Measurements from ENCODE around the gene OXNAD1. TPM values are rescaled to one million over a fixed set of nuclear protein-coding genes. Genes with fewer than 3 reads are reported as not detected.
A peak's percentile ranks its signal among the peaks of the same experiment; 100 is the strongest.

OXNAD1 gene
- total and polyA plus RNA-seq, 5 experiments from 2014 or later = 106 to 190 (median 132) TPM

DNA sequence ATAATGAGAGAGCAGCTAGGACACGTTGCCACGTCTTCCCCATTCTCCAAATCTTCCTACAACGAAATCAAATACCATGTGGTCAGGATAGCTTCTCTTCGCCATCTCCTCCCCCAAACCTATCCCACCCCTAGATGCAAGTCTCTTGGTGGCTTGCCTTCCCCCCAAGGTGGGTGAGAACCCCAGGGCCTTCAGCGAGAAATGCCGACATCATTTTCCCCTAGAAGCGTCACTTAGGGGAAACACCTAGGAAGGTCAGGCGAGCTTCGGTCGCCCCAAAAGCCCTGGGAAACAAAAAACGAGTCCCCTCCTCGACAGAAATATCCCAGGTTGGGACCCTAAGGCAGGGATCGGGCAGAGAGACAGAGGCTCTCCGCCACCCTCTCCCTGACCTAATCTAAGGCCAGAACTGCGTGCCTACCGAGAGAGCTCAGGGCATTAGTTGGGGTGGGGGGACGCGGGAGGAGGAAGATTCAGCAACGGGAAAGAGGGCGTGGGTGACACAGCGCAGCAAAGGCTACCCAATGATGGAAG, 771 bp upstream of the OXNAD1 start:
- Mint-ChIP-seq H3K9me3 (no peaks in the 10 kb centered on the region), H3K4me3 (peak overlapping the region; percentile 90 to 100 (median 100)), H3K27ac (peak overlapping the region; percentile 96 to 100 (median 99)), H3K36me3 (peaks cover 0 to 19% (median 2%) of the 10 kb centered on the region in 3 donors), H3K4me1 (peaks cover 17 to 38% (median 31%) of the 10 kb centered on the region in 4 donors), H3K27me3 (peaks cover 0 to 3% (median 0%) of the 10 kb centered on the region in 5 donors)
- ATAC-seq (peak in 1 of 2 donors; percentile 2), DNase-seq (no peak)
- POLR2A ChIA-PET = interaction anchor here (0.6 to 3.7 kb wide), 16 partner anchors 19 to 663 kb away, joined by 3 to 20 read pairs (median 4); partner anchors contain the start of genes BTD, HACL1 and RFTN1

DNA sequence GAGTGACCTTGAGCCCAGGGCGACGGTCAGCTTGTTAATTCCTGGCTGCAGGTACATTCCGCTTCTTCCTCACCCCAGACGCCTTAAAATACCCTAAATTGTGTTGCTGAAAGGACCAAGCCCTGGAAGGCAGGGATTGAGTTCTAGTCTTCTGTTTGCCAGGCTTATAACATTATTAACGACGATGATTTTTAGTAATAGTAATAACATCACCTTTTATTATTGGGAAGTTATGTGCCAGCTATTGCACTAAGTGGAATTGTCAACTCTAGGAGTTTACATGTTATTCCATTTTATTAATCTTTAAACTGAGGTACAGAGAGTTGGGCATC, 409 bp downstream of the OXNAD1 start:
- peak overlapping the region; percentile 90 to 100 (median 100) for H3K4me3 Mint-ChIP-seq
- peaks cover 15 to 38% (median 30%) of the 10 kb centered on the region in 4 donors for H3K4me1 Mint-ChIP-seq
- H3K9me3 Mint-ChIP-seq = no peaks in the 10 kb centered on the region
- H3K27ac Mint-ChIP-seq = peak overlapping the region; percentile 96 to 100 (median 99)
- H3K27me3 Mint-ChIP-seq = peaks cover 0 to 3% (median 0%) of the 10 kb centered on the region in 5 donors
- POLR2A ChIA-PET = interaction anchor here (1.1 to 3.7 kb wide), 13 partner anchors 17 to 664 kb away, joined by 3 to 20 read pairs (median 7); partner anchors contain the start of genes BTD, HACL1 and RFTN1
- ATAC-seq = no peak
- H3K36me3 Mint-ChIP-seq = peaks cover 2 to 18% (median 6%) of the 10 kb centered on the region in 3 donors
- no peak for DNase-seq

DNA sequence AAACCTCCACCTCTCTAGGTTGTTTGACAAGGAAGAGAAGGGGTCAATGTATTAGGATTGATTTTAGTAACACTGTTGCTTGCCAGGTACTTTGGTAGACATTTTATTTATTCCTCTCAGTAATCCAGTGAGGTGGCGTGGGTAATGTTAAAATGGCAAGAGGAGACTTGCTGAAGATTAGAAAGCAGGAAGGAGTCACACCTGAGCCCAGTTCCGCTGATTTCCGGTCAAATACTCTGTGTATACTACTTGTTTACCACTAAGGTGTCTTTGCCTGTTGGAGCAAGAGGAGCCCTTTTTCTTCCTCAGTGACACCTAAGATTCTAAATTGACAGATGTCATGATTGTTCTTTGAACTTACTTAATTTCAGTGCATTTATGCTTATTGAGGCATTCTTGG, 1.7 kb downstream of the OXNAD1 start:
- POLR2A ChIA-PET = interaction anchor here (0.6 to 3.7 kb wide), 4 partner anchors 20 to 544 kb away, joined by 3 to 20 read pairs (median 12); no protein-coding TSS in a partner anchor
- Mint-ChIP-seq H3K27me3 (peaks cover 0 to 3% (median 0%) of the 10 kb centered on the region in 5 donors), H3K4me1 (peaks cover 15 to 38% (median 30%) of the 10 kb centered on the region in 4 donors), H3K9me3 (no peaks in the 10 kb centered on the region), H3K4me3 (peak overlapping the region in 7 of 10 donors; percentile 0 to 100 (median 34)), H3K27ac (peak overlapping the region; percentile 31 to 100 (median 95)), H3K36me3 (peaks cover 3 to 22% (median 13%) of the 10 kb centered on the region in 3 donors)
- ATAC-seq (no peak), DNase-seq (no peak)

DNA sequence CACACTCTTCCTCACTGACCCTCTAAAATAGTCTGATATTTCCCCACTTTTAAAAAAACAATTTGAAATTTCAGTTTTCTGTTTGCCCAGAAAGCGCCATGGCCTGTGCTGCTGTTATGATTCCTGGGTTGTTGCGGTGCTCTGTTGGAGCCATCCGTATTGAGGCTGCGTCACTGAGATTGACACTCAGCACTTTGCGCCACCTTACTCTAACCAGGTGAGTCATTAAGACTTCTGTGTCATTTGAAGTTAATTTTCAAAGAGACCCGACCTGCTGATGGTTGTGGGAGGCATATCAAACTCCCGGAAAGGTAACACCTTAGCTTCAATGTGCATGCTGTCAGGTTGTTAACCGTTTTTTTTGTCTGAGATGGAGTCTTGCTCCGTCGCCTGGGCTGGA, 5.8 kb downstream of the OXNAD1 start:
- ATAC-seq (peak; percentile 44), DNase-seq (no peak)
- Mint-ChIP-seq H3K27ac (peak overlapping the region in 4 of 10 donors; percentile 6 to 48 (median 38)), H3K4me1 (peaks cover 9 to 22% (median 18%) of the 10 kb centered on the region in 4 donors), H3K27me3 (no peaks in the 10 kb centered on the region), H3K9me3 (no peaks in the 10 kb centered on the region), H3K4me3 (no peak overlapping the region), H3K36me3 (peaks cover 3 to 42% (median 25%) of the 10 kb centered on the region in 3 donors)
- POLR2A ChIA-PET = interaction anchor here (0.6 to 1.3 kb wide), 3 partner anchors 18 to 245 kb away, joined by 3 read pairs; no protein-coding TSS in a partner anchor

GRCh38 chr3:16272588-16272987, 7.6 kb downstream of the OXNAD1 start:
- no peak for DNase-seq
- H3K27ac Mint-ChIP-seq = no peak overlapping the region
- POLR2A ChIA-PET = interaction anchor here (0.6 to 1.0 kb wide), 4 partner anchors 277 to 304 kb away, joined by 3 to 6 read pairs (median 4); no protein-coding TSS in a partner anchor
- ATAC-seq = no peak
- H3K4me1 Mint-ChIP-seq = peaks cover under 1 to 14% (median 4%) of the 10 kb centered on the region in 4 donors
- H3K36me3 Mint-ChIP-seq = peaks cover 3 to 50% (median 29%) of the 10 kb centered on the region in 3 donors
- no peaks in the 10 kb centered on the region for H3K27me3 Mint-ChIP-seq
- H3K4me3 Mint-ChIP-seq = no peak overlapping the region
- H3K9me3 Mint-ChIP-seq = no peaks in the 10 kb centered on the region

DNA sequence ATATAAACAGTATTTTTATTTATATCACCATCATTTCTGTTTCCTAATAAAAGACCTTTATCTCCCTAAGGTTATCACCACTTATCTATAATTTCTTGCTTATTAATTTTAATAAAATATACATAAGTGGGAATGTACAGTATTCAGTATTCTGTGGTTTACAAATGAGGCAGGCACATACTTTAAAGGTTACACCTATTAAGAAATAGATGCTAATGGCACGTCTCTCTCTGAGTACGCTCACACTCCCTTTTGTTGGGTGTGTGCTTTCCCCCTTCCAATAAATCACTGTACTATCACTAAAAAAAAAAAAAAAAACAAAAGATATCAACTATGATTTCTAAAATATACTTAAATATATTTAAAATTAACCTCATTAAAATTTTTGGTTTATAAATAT, 8.9 kb downstream of the OXNAD1 start:
- ATAC-seq (no peak), DNase-seq (no peak)
- POLR2A ChIA-PET = interaction anchor here (0.6 to 0.9 kb wide), 5 partner anchors 12 to 1294 kb away, joined by 3 to 5 read pairs (median 4); no protein-coding TSS in a partner anchor
- H3K4me1 Mint-ChIP-seq = peaks cover 0 to 7% (median 0%) of the 10 kb centered on the region in 4 donors
- peaks cover 3 to 51% (median 33%) of the 10 kb centered on the region in 3 donors for H3K36me3 Mint-ChIP-seq
- H3K27ac Mint-ChIP-seq = no peak overlapping the region
- H3K9me3 Mint-ChIP-seq = no peaks in the 10 kb centered on the region
- H3K4me3 Mint-ChIP-seq = no peak overlapping the region
- no peaks in the 10 kb centered on the region for H3K27me3 Mint-ChIP-seq

DNA sequence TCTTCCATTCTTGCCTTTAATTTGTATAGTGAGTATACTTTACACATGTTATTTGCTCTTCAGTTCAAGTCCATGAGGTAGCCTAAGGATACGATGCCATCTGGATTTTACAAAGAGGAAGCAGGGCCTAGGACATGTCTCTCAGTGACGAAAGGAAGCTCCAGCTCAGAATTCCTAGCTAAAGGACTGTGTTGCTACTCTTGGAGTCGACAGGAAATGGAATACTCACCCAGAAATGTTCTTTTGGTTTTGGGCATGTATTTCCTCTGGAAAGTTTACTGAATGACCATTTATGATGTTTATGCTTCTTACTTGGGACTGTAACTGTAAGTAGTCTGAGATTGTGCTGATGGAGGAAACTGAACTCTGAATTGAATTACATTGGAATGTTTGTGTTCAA, 12.5 kb downstream of the OXNAD1 start:
- Mint-ChIP-seq H3K4me1 (peaks cover 0 to 11% (median 4%) of the 10 kb centered on the region in 4 donors), H3K36me3 (peaks cover 0 to 32% (median 19%) of the 10 kb centered on the region in 3 donors), H3K9me3 (no peaks in the 10 kb centered on the region), H3K4me3 (no peak overlapping the region), H3K27me3 (no peaks in the 10 kb centered on the region), H3K27ac (no peak overlapping the region)
- no peak for ATAC-seq
- no peak for DNase-seq
- POLR2A ChIA-PET = interaction anchor here (0.7 kb wide), 1 partner anchor 236 kb away, joined by 4 read pairs; no protein-coding TSS in a partner anchor

- DNase-seq = no peak
- POLR2A ChIA-PET = interaction anchor here (0.5 to 0.7 kb wide), 4 partner anchors 10 to 1323 kb away, joined by 3 to 5 read pairs (median 4); no protein-coding TSS in a partner anchor
- Mint-ChIP-seq H3K36me3 (peaks cover 0 to 32% (median 19%) of the 10 kb centered on the region in 3 donors), H3K27ac (no peak overlapping the region), H3K4me1 (peaks cover 5 to 26% (median 13%) of the 10 kb centered on the region in 4 donors), H3K4me3 (no peak overlapping the region), H3K27me3 (no peaks in the 10 kb centered on the region), H3K9me3 (no peaks in the 10 kb centered on the region)
- ATAC-seq = no peak
Observed at GRCh38 chr3:16279010-16279801, 14.2 kb downstream of the OXNAD1 start.

- POLR2A ChIA-PET = interaction anchor here (0.7 to 1.5 kb wide), 3 partner anchors 9 to 39 kb away, joined by 3 to 5 read pairs (median 4); no protein-coding TSS in a partner anchor
Observed at GRCh38 chr3:16280671-16281070, 15.7 kb downstream of the OXNAD1 start.

DNA sequence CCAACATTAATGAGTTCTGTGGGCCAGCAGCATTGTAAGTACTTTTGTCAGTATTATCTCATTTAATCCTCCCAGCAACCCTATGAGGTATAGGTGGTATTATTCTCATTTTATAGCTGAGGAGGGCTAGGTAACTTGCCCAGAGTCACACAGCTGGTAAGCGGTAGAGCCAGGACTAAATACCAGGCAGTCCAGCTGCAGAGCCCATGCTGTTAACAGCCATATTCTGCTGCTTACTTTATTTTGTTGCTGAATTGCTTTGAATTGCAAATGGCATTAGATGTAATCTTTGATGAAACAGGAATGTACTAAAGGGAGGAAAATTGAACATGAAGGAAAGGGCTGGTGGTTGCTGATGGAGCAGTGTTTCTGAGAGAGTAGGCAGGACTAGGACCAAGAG, 19.6 kb downstream of the OXNAD1 start:
- no peaks in the 10 kb centered on the region for H3K27me3 Mint-ChIP-seq
- H3K4me1 Mint-ChIP-seq = peaks cover 28 to 55% (median 48%) of the 10 kb centered on the region in 4 donors
- ATAC-seq (no peak), DNase-seq (no peak)
- H3K9me3 Mint-ChIP-seq = no peaks in the 10 kb centered on the region
- peak overlapping the region; percentile 95 to 100 (median 97) for H3K4me3 Mint-ChIP-seq
- POLR2A ChIA-PET = interaction anchor here (3.4 to 5.0 kb wide), 2 partner anchors 18 to 31 kb away, joined by 33 to 64 read pairs; no protein-coding TSS in a partner anchor
- peak overlapping the region; percentile 91 to 99 (median 96) for H3K27ac Mint-ChIP-seq
- H3K36me3 Mint-ChIP-seq = peaks cover 31 to 36% (median 32%) of the 10 kb centered on the region in 3 donors

More at GRCh38 chr3:16280671-16281070, 15.7 kb downstream of the OXNAD1 start:
- no peak for DNase-seq
- Mint-ChIP-seq H3K36me3 (peaks cover 0 to 23% (median 15%) of the 10 kb centered on the region in 3 donors), H3K27me3 (no peaks in the 10 kb centered on the region), H3K4me3 (no peak overlapping the region), H3K9me3 (no peaks in the 10 kb centered on the region), H3K27ac (no peak overlapping the region), H3K4me1 (peaks cover 16 to 39% (median 26%) of the 10 kb centered on the region in 4 donors)
- no peak for ATAC-seq

GRCh38 chr3:16286161-16286560, 21.1 kb downstream of the OXNAD1 start:
- Mint-ChIP-seq H3K4me1 (peaks cover 37 to 70% (median 59%) of the 10 kb centered on the region in 4 donors), H3K36me3 (peaks cover 32 to 43% (median 33%) of the 10 kb centered on the region in 3 donors), H3K4me3 (peak overlapping the region; percentile 95 to 100 (median 97)), H3K27ac (peak overlapping the region; percentile 91 to 99 (median 96)), H3K9me3 (no peaks in the 10 kb centered on the region), H3K27me3 (no peaks in the 10 kb centered on the region)
- ATAC-seq = peak; percentile 90
- peak; percentile 41 to 91 (median 82) for DNase-seq
- POLR2A ChIA-PET = interaction anchor here (0.7 to 5.0 kb wide), 13 partner anchors 9 to 241 kb away, joined by 3 to 64 read pairs (median 12); partner anchors contain the start of genes DPH3, OXNAD1 and RFTN1

Measured in naive thymus-derived CD8-positive, alpha-beta T cell (primary cell).